HCT116 (cell line): ENCODE measurements around the gene DNM3. TPM values are rescaled to one million over a fixed set of nuclear protein-coding genes. Genes with fewer than 3 reads are reported as not detected.

Experiments used
- ATAC-seq: fragments of 200-7000 bp; cut with Tn5 transposase; 2 replicates; pipeline ENCODE4 v1.9.1; 2020; ENCODE audit warnings: mild to moderate bottlenecking, moderate library complexity
- BruUV-seq: library from RNA; stranded (reverse); fragments of 400-500 nt; replicated peaks from 2 replicates; lab custom pipeline; 2021; lab: Mats Ljungman, UMichigan
- CTCF ChIA-PET: fragments of 300-600 bp; sonication (Branson Sonifier 250); formaldehyde crosslinking; loops from one replicate; lab custom pipeline; 2021; ENCODE audit warnings: antibody characterized with exemption; lab: Charles Lee
- POLR2A ChIA-PET: fragments of 300-600, 350-600 bp; sonication (Branson Sonifier 250); formaldehyde crosslinking; loops from one replicate; lab custom pipeline; 2021; ENCODE audit warnings: antibody characterized with exemption; lab: Charles Lee
- RAD21 ChIA-PET, 2 experiments: fragments of 300-600 bp; sonication (Branson Sonifier 250); formaldehyde crosslinking; loops; one replicate each; lab custom pipeline; 2023; ENCODE audit warnings: low total read pairs in 2 of 2; ENCODE audit not compliant: uncharacterized antibody in 2 of 2, unreplicated experiment in 2 of 2, low non-redundant PET in 1 of 2; lab: Charles Lee
- DNase-seq: peaks from one replicate; pipeline ENCODE4 v3.0.0-alpha.2; 2010; ENCODE audit warnings: low read depth, low spot score
- H2AFZ ChIP-seq: fragments of 200-600 bp; shearing (Covaris generic), sonication (generic); 2 replicates; pipeline ENCODE4 v1.6.1; 2017; ENCODE audit warnings: low read depth, mixed run types, mixed read lengths, antibody characterized with exemption, low read length; ENCODE audit not compliant: poor library complexity, severe bottlenecking
- H3K27ac ChIP-seq: 2 replicates; pipeline ENCODE4 v1.5.1; 2012; ENCODE audit warnings: low read depth, low read length
- H3K27me3 ChIP-seq: fragments of 200-600 bp; sonication (generic); 2 replicates; pipeline ENCODE4 v1.6.1; 2016; ENCODE audit warnings: mixed run types, low read length, mixed read lengths; ENCODE audit not compliant: insufficient read depth
- H3K36me3 ChIP-seq, 2 experiments: fragments of 200-500 bp in 1 of 2; fragments of 200-600 bp in 1 of 2; sonication (Bioruptor generic) in 1 of 2; sonication (generic) in 1 of 2; 2 replicates each; pipeline versions ENCODE4 v1.5.1 to v1.6.1; 2014 to 2016; ENCODE audit warnings: low read length in 2 of 2, inconsistent platforms in 1 of 2, mixed read lengths in 1 of 2, mixed run types in 1 of 2; ENCODE audit not compliant: insufficient read depth in 2 of 2, control insufficient read depth in 1 of 2
- H3K4me1 ChIP-seq, 2 experiments: fragments of 200-600 bp in 1 of 2; sonication (generic) in 1 of 2; 2 replicates each; pipeline versions ENCODE4 v1.5.1 to v1.6.1; 2012 to 2017; ENCODE audit warnings: low read length in 2 of 2, inconsistent platforms in 1 of 2, mild to moderate bottlenecking in 1 of 2, mixed read lengths in 1 of 2, mixed run types in 1 of 2, moderate library complexity in 1 of 2; ENCODE audit not compliant: insufficient read depth in 2 of 2, control insufficient read depth in 1 of 2
- H3K4me2 ChIP-seq: fragments of 200-600 bp; sonication (generic); 2 replicates; pipeline ENCODE4 v1.6.1; 2017; ENCODE audit warnings: mixed run types, low read length, mixed read lengths
- H3K4me3 ChIP-seq, 2 experiments: fragments of 200-600 bp in 1 of 2; sonication (generic) in 1 of 2; replicated peaks in 1 of 2; 2 replicates each; pipeline ENCODE4 v1.5.1; 2011 to 2016; ENCODE audit warnings: low read length in 2 of 2, control low read depth in 1 of 2, low read depth in 1 of 2, mild to moderate bottlenecking in 1 of 2, mixed read lengths in 1 of 2, mixed run types in 1 of 2
- H3K79me2 ChIP-seq: fragments of 200-600 bp; sonication (generic); 2 replicates; pipeline ENCODE4 v1.6.1; 2017; ENCODE audit warnings: mild to moderate bottlenecking, mixed run types, low read length, moderate library complexity, mixed read lengths; ENCODE audit not compliant: insufficient read depth
- H3K9ac ChIP-seq: fragments of 200-600 bp; sonication (generic); 2 replicates; pipeline ENCODE4 v1.6.1; 2016; ENCODE audit warnings: low read length, mixed read lengths
- H3K9me2 ChIP-seq: fragments of 200-600 bp; sonication (generic), shearing (Covaris generic); 2 replicates; pipeline ENCODE4 v1.6.1; 2017; ENCODE audit warnings: mixed run types, mild to moderate bottlenecking, moderate library complexity; ENCODE audit not compliant: insufficient read depth
- H3K9me3 ChIP-seq, 2 experiments: fragments of 200-500 bp in 1 of 2; fragments of 200-600 bp in 1 of 2; sonication (Bioruptor generic) in 1 of 2; sonication (generic) in 1 of 2; 2 replicates each; pipeline ENCODE4 v1.6.1; 2014 to 2017; ENCODE audit warnings: low read length in 2 of 2, mixed read lengths in 2 of 2, inconsistent platforms in 1 of 2, low read depth in 1 of 2, mild to moderate bottlenecking in 1 of 2, mixed run types in 1 of 2, moderate library complexity in 1 of 2; ENCODE audit not compliant: control insufficient read depth in 1 of 2, insufficient read depth in 1 of 2
- H4K20me1 ChIP-seq: fragments of 200-600 bp; sonication (generic), shearing (Covaris generic); 2 replicates; pipeline ENCODE4 v1.6.1; 2017; ENCODE audit warnings: mixed run types, mild to moderate bottlenecking, moderate library complexity; ENCODE audit not compliant: insufficient read depth
- CBX3 ChIP-seq: IDR thresholded peaks from 2 replicates; pipeline ENCODE4 v1.6.1; 2012; ENCODE audit warnings: low read depth
- CEBPB ChIP-seq: IDR thresholded peaks from 2 replicates; pipeline ENCODE4 v1.6.1; 2012; ENCODE audit warnings: low read depth
- ELF1 ChIP-seq: IDR thresholded peaks from 2 replicates; pipeline ENCODE4 v1.6.1; 2012; ENCODE audit warnings: low read depth, borderline replicate concordance
- EZH2 ChIP-seq: fragments of 200-600 bp; sonication (generic); IDR thresholded peaks from 2 replicates; pipeline ENCODE4 v1.6.1; 2017; ENCODE audit warnings: antibody characterized with exemption, mixed run types
- FOSL1 ChIP-seq: IDR thresholded peaks from 2 replicates; pipeline ENCODE4 v1.6.1; 2012; ENCODE audit warnings: low read depth
- JUND ChIP-seq: IDR thresholded peaks from 2 replicates; pipeline ENCODE4 v1.6.1; 2012
- POLR2A ChIP-seq: IDR thresholded peaks from 2 replicates; pipeline ENCODE4 v1.7.0; 2011; ENCODE audit warnings: borderline replicate concordance; ENCODE audit not compliant: insufficient read depth, insufficient read length; ENCODE audit errors: extremely low read depth
- POLR2AphosphoS5 ChIP-seq: IDR thresholded peaks from 2 replicates; pipeline ENCODE4 v1.6.1; 2011; ENCODE audit warnings: mild to moderate bottlenecking, low read depth, low read length, moderate library complexity
- RAD21 ChIP-seq: IDR thresholded peaks from 2 replicates; pipeline ENCODE4 v1.6.1; 2012; ENCODE audit warnings: low read depth, mild to moderate bottlenecking
- REST ChIP-seq: IDR thresholded peaks from 2 replicates; pipeline ENCODE4 v1.6.1; 2012; ENCODE audit warnings: low read depth
- SIN3A ChIP-seq: IDR thresholded peaks from 2 replicates; pipeline ENCODE4 v1.6.1; 2012; ENCODE audit warnings: low read depth
- SRF ChIP-seq: IDR thresholded peaks from 2 replicates; pipeline ENCODE4 v1.6.1; 2012; ENCODE audit warnings: low read depth
- TCF7L2 ChIP-seq: IDR thresholded peaks from 2 replicates; pipeline ENCODE4 v1.7.0; 2011; ENCODE audit warnings: borderline replicate concordance, inconsistent platforms; ENCODE audit not compliant: insufficient read depth, insufficient read length; ENCODE audit errors: extremely low read depth
- YY1 ChIP-seq: IDR thresholded peaks from 2 replicates; pipeline ENCODE4 v1.6.1; 2011; ENCODE audit warnings: low read length, low read depth, moderate library complexity, mild to moderate bottlenecking; ENCODE audit not compliant: insufficient replicate concordance; ENCODE audit errors: extremely low read depth
- ZFX ChIP-seq: fragments of 450-650 bp; IDR thresholded peaks from 2 replicates; pipeline ENCODE4 v1.6.1; 2017
- intact Hi-C: fragments of 100-400 bp; cut with micrococcal nuclease; formaldehyde crosslinking; loops from 2 replicates; pipeline ENCODE4 v1.10.0; 2022
- total RNA-seq: library from RNA; stranded (reverse); gene quantifications from one replicate; pipeline ENCODE4 v1.2.1, GENCODE V29; 2021; ENCODE audit not compliant: unreplicated experiment
- TF ChIP-seq, protein P1 (sequence below), 3 experiments: fragments of 200-600 bp in 1 of 3; sonication (generic) in 1 of 3; IDR thresholded peaks in 2 of 3; conservative IDR thresholded peaks in 1 of 3; 2 replicates each; pipeline ENCODE4 v1.5.1; 2012 to 2017; ENCODE audit warnings: low read depth in 2 of 3, low read length in 2 of 3, antibody characterized with exemption in 1 of 3, borderline replicate concordance in 1 of 3, control low read depth in 1 of 3, mild to moderate bottlenecking in 1 of 3, mixed read lengths in 1 of 3, mixed run types in 1 of 3, moderate library complexity in 1 of 3; ENCODE audit not compliant: insufficient read depth in 1 of 3

The DNM3 gene
- total RNA-seq, 1 experiment from 2014 or later = 3.1 TPM

- RAD21 ChIA-PET = no interaction called here
- Histone ChIP-seq H4K20me1 (no peaks in the 10 kb centered on the region), H3K4me1 (peaks cover 10 to 17% of the 10 kb centered on the region in 2 experiments; a peak in 3 of 4 replicates), H3K36me3 (no peaks in the 10 kb centered on the region), H3K9me2 (no peaks in the 10 kb centered on the region), H3K9me3 (no peaks in the 10 kb centered on the region), H3K4me2 (no peak overlapping the region), H3K4me3 (no peak overlapping the region), H2AFZ (no peak overlapping the region), H3K79me2 (no peaks in the 10 kb centered on the region), H3K9ac (no peak overlapping the region), H3K27ac (no peak overlapping the region), H3K27me3 (no peaks in the 10 kb centered on the region)
- POLR2A ChIA-PET = no interaction called here
- intact Hi-C loops = no loop called here
- no TSS peak for BruUV-seq
- TF ChIP-seq JUND = no peak
- TF ChIP-seq REST = no peak
- no peak for TF ChIP-seq SIN3A
- no peak for TF ChIP-seq POLR2AphosphoS5
- TF ChIP-seq YY1 = no peak
- TF ChIP-seq FOSL1 = no peak
- no peak for TF ChIP-seq CBX3
- TF ChIP-seq POLR2A = no peak
- no peak for TF ChIP-seq SRF
- no peak for TF ChIP-seq ZFX
- no peak for TF ChIP-seq CEBPB
- TF ChIP-seq RAD21 = no peak
- TF ChIP-seq, protein P1, sequence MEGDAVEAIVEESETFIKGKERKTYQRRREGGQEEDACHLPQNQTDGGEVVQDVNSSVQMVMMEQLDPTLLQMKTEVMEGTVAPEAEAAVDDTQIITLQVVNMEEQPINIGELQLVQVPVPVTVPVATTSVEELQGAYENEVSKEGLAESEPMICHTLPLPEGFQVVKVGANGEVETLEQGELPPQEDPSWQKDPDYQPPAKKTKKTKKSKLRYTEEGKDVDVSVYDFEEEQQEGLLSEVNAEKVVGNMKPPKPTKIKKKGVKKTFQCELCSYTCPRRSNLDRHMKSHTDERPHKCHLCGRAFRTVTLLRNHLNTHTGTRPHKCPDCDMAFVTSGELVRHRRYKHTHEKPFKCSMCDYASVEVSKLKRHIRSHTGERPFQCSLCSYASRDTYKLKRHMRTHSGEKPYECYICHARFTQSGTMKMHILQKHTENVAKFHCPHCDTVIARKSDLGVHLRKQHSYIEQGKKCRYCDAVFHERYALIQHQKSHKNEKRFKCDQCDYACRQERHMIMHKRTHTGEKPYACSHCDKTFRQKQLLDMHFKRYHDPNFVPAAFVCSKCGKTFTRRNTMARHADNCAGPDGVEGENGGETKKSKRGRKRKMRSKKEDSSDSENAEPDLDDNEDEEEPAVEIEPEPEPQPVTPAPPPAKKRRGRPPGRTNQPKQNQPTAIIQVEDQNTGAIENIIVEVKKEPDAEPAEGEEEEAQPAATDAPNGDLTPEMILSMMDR (IDR thresholded peaks at IDR 0.05 in 2 of 3, conservative IDR thresholded peaks at IDR 0.05 in 1 of 3; ENCODE audit: borderline replicate concordance in 1 of 3, insufficient read depth in 1 of 3, low read depth in 2 of 3, low read length in 2 of 3) = no peak
- TF ChIP-seq TCF7L2 = no peak
- no peak for TF ChIP-seq EZH2
- TF ChIP-seq ELF1 = no peak
- DNase-seq = no peak
- CTCF ChIA-PET = no interaction called here
- ATAC-seq = no peak
These were observed 498.5 kb downstream of the DNM3 start for GRCh38 chr1:172339842-172340241.
